ENCODE measurements around the gene PEG3. TPM values are rescaled to one million over a fixed set of nuclear protein-coding genes. Genes with fewer than 3 reads are reported as not detected.

PEG3 gene
- total and polyA plus RNA-seq, 8 donors, result 0.72 to 38.2 (median 2.0) TPM

DNA sequence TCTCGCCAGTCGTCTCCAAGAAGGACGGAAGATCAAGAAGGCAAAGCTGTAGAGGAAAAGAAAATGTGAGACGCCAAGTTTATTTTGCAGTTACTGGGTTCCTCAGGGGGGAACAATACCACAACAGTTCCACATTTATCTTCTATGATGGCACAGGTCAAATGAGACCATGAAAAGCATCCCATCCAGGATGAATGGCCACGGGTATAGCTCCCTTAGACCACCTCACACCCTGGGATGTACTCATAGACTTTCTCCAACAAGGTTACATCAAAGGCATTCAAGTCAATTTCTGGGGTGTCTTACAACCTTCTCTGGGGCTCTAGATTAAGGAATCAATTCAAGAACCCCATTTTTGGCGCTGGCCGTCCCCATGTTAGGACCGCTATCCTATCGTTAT lies 4.5 kb downstream of the PEG3 start:
- WGBS, 5 donors, result 80 to 88% (median 84%) methylated on average over 8 to 9 of the region's 9 CpGs
- intact Hi-C loops (cut with DNase I; ENCODE audit: low total_unique reads), result no loop called here
- Histone ChIP-seq H3K27me3 (peaks cover 0 to 31% (median 9%) of the 10 kb centered on the region in 3 donors), H3K36me3 (peaks cover 0 to 12% (median 3%) of the 10 kb centered on the region in 4 donors), H3K4me3 (no peak overlapping the region), H3K9me3 (peaks cover 4 to 69% (median 41%) of the 10 kb centered on the region in 4 donors), H3K27ac (no peak overlapping the region), H3K4me1 (peaks cover 0 to 10% (median 0%) of the 10 kb centered on the region in 4 donors)
- no peak for DNase-seq
- TF ChIP-seq POLR2A (IDR thresholded peaks at IDR 0.05) (no peak), POLR2AphosphoS5 (IDR thresholded peaks at IDR 0.05) (no peak), EP300 (IDR thresholded peaks at IDR 0.05) (no peak)
- TF ChIP-seq, protein P1, sequence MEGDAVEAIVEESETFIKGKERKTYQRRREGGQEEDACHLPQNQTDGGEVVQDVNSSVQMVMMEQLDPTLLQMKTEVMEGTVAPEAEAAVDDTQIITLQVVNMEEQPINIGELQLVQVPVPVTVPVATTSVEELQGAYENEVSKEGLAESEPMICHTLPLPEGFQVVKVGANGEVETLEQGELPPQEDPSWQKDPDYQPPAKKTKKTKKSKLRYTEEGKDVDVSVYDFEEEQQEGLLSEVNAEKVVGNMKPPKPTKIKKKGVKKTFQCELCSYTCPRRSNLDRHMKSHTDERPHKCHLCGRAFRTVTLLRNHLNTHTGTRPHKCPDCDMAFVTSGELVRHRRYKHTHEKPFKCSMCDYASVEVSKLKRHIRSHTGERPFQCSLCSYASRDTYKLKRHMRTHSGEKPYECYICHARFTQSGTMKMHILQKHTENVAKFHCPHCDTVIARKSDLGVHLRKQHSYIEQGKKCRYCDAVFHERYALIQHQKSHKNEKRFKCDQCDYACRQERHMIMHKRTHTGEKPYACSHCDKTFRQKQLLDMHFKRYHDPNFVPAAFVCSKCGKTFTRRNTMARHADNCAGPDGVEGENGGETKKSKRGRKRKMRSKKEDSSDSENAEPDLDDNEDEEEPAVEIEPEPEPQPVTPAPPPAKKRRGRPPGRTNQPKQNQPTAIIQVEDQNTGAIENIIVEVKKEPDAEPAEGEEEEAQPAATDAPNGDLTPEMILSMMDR (IDR thresholded peaks at IDR 0.05), result no peak

DNA sequence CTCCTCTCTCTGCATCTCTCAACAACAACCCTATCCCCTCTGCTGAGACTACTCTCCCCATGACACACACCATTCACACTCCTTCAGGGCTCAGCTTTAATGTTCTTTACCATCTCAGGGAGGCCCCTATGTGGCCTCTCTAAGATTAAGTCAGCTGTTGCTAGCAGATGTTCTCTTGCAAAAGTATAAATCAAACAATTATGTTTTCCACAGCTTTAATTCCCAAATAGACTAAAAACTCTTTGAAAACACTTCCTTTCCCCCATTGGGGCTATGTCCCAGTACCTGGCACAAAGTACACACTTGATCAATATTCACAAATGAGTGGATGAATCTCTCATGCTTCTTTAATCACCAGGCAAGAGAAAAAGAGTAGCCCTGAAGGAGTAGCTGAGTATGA lies 5.1 kb downstream of the PEG3 start:
- H3K27ac ChIP-seq, result no peak overlapping the region
- no peak for TF ChIP-seq POLR2A (IDR thresholded peaks at IDR 0.05)
- TF ChIP-seq POLR2AphosphoS5 (IDR thresholded peaks at IDR 0.05), result no peak
- TF ChIP-seq, protein P1 (IDR thresholded peaks at IDR 0.05), result no peak
- no peak for TF ChIP-seq EP300 (IDR thresholded peaks at IDR 0.05)
- H3K4me1 ChIP-seq, result peaks cover 0 to 10% (median 0%) of the 10 kb centered on the region in 4 donors
- H3K27me3 ChIP-seq, result peaks cover 0 to 27% (median 7%) of the 10 kb centered on the region in 3 donors
- H3K9me3 ChIP-seq, result peaks cover 4 to 63% (median 36%) of the 10 kb centered on the region in 4 donors
- peaks cover 0 to 12% (median 3%) of the 10 kb centered on the region in 4 donors for H3K36me3 ChIP-seq
- intact Hi-C loops (cut with DNase I; ENCODE audit: low total_unique reads), result no loop called here
- DNase-seq, result no peak
- H3K4me3 ChIP-seq, result no peak overlapping the region

DNA sequence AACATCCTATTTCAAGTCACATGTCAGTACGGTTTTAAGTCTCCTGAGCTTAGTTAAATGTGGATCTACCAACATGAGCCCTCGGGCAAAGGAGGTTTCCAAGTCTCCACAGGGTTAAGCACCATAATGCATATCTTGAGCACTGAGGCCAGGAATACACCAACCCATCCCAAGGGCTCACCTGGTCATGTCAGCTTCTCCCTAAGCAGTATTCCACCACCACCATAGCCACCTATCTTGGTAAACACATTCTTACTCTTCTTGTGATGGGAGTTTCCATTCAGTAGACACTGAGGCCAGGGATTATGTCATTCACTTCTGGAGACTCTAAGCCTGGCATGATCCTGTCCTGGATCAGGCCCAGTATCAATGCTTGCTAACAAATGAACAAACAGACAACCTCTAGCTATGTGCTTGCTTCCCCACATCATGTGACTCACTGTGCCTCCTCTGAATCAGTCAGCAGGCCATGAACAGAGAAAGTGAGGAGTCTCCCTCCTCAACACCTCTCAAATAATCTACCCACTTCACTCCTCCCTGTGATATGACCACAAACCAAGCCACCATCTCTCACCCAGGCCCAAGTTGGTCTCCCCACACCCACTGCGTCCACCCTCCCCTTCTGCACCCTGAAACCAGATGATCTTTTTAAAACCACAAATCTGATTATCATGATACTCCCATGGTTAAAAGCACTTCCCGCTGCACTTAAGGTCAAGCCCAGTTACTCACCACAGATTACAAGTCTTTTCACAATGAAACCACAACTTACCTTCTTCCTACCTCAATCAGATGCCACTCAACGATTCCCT lies 5.8 kb downstream of the PEG3 start:
- H3K4me3 ChIP-seq, result no peak overlapping the region
- H3K9me3 ChIP-seq, result peaks cover 4 to 58% (median 30%) of the 10 kb centered on the region in 4 donors
- TF ChIP-seq POLR2A (IDR thresholded peaks at IDR 0.05) (no peak), POLR2AphosphoS5 (IDR thresholded peaks at IDR 0.05) (no peak), EP300 (IDR thresholded peaks at IDR 0.05) (no peak)
- TF ChIP-seq, protein P1 (IDR thresholded peaks at IDR 0.05), result no peak
- 79 to 86% (median 81%) methylated on average over 5 of the region's 5 CpGs for WGBS, 5 donors
- peaks cover 0 to 12% (median 3%) of the 10 kb centered on the region in 4 donors for H3K36me3 ChIP-seq
- H3K27ac ChIP-seq, result no peak overlapping the region
- H3K27me3 ChIP-seq, result peaks cover 0 to 21% (median under 1%) of the 10 kb centered on the region in 3 donors
- H3K4me1 ChIP-seq, result peaks cover 0 to 10% (median 0%) of the 10 kb centered on the region in 4 donors
- intact Hi-C loops (cut with DNase I; ENCODE audit: low total_unique reads), result no loop called here
- no peak for DNase-seq

DNA sequence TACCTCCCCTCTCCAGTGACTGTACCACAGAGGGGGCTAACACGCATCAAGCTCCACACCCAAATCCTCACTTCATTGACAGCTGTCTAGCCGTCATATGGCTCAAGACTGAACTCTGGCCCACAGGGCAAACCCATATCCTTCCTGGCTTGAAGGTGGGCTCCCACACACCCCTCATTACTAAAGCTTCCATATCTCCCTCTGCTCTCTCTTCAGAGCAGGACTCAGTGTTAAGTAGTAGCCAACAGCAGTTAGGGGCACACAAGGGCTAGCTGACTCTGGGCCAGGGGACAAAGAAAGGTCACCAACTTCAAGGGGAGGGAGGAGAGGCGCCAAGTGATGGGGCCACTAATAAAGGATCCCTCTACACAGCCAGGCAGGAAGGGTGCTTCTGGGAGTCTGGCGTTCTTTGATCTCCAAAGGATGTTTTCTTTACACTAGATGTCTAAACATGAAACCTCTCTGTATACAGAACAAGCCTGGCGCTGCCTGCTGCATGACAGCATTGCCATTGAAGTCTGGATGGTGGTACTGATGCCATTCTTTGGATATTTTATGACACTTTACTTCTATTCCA lies 8.1 kb downstream of the PEG3 start:
- TF ChIP-seq POLR2AphosphoS5 (IDR thresholded peaks at IDR 0.05), result no peak
- TF ChIP-seq EP300 (IDR thresholded peaks at IDR 0.05), result no peak
- no peak for TF ChIP-seq POLR2A (IDR thresholded peaks at IDR 0.05)
- TF ChIP-seq, protein P1 (IDR thresholded peaks at IDR 0.05), result no peak
- H3K27me3 ChIP-seq, result peaks cover 0 to 5% (median 0%) of the 10 kb centered on the region in 3 donors
- intact Hi-C loops (cut with DNase I; ENCODE audit: low total_unique reads), result no loop called here
- peaks cover 0 to 12% (median 3%) of the 10 kb centered on the region in 4 donors for H3K36me3 ChIP-seq
- DNase-seq, result no peak
- no peak overlapping the region for H3K4me3 ChIP-seq
- 76 to 86% (median 81%) methylated on average over 5 of the region's 5 CpGs for WGBS, 5 donors
- H3K9me3 ChIP-seq, result peaks cover 0 to 46% (median 12%) of the 10 kb centered on the region in 4 donors
- H3K27ac ChIP-seq, result no peak overlapping the region
- peaks cover 0 to 10% (median 0%) of the 10 kb centered on the region in 4 donors for H3K4me1 ChIP-seq

Data from stomach (tissue), 9 donors.